GM21526 (cell line): ENCODE results near the gene RCC2.

Source experiments
- ATAC-seq: cut with Tn5 transposase; IDR thresholded peaks from one replicate; pipeline ENCODE4 v1.9.1; 2021; ENCODE audit warnings: moderate library complexity; ENCODE audit not compliant: unreplicated experiment, low FRiP score

Gene RCC2

DNA sequence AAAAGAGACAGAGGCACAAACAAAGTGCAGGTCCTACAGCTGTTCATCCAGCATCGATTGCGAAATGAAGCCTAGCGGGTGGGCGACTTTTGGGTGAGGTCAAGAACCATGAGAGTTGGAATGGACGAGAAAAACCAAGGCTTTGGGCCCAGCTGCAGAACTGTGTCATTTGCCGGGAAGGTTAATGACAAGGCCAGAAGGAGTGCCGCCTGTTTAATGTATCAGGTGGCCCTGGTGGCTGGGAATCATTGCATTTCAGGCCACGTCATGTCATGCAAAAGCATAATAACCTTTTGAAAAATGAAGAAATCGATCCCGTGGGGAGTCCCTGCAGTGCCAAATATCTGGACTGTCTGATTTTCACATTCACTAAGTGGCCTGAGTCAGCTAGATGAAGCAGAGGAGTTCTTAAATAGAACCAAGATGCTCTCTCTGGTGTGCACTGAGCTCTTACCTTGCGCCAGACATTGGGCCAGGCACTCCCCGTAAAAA, 8.1 kb upstream of the RCC2 start:
- ATAC-seq, result no peak

DNA sequence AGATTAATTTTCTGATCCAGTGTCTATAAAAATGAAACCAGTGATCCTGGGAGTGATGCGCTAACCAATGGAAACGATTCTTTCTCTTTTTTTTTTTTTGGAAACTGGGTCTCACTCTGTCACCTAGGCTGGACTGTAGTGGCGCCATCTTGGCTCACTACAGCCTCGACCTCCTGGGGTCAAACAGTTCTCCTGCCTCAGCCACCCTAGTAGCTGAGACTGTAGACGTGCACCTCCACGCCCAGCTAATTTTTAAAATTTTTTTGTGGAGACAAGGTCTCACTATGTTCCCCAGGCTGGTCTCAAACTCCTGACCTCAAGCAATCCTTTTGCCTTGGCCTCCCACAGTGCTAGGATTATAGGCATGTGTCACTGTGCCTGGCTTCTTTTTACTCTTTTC, 3.4 kb upstream of the RCC2 start:
- ATAC-seq, result no peak

DNA sequence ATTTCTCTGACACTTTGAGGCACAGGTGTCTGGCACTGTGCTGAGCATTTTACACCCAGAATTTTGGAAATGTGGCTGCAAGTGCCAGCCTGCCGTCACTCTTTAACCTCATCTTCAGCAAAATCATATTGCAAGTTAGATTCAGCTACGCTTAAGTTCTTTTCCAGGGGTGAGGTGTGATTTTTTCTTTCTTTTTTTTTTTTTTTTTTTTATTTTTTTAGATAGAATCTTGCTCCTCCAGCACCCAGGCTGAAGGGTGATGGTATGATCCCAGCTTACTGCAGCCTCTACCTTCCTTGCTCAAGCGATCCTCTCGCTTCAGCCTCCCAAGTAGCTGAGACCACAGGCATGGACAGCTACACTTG, 2.5 kb upstream of the RCC2 start:
- ATAC-seq, result no peak

DNA sequence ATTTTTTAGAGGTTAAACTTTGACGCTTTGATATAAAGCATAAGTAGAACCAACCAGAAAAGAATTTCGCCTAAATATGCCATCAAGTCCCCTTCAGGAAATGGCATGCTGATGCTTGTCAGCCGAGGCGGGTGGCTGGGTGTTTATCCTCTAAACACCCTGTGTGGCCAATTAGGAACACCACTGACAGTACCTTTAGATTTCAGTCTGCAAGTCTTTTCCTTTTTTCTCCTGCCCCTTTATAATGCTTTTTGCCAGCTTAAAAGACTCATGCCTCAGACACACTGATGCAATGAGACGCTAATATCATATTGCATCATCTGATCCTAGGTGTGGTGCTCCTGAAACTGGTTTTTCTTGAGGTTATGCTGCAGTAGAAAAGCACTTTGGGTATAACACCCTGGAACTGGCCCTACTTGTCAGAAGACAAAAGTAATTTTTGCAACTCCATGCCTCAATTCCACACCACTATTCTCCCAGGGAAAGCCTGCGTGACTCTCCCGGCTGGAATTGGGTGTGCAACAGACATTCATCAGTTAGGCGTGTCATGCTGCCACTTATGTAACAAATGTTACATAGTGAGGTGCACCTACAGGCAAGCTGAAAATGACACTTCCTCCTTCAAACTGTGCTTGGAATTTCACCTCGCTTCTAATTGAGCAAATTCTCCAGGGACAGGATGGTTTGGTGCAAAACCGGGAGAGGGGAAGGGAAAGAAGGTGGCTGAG, 2.0 kb upstream of the RCC2 start:
- ATAC-seq, result no peak

DNA sequence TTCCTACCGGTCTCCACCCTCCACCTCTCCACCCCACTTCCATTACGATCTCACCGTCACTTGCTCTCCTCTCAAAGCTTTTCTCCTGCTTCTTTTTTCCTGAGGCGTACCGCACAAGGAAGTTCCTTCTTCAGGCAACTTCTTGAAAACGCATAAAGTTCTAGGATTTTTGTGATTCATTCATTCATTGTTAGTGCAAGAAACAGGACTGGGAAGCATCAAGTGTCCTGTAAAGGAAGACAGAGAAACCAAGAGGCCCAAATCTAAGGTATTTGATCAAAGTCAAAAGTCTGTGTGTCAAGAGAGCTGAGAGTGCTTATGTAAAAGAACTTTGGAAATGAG, 1.3 kb upstream of the RCC2 start:
- ATAC-seq, result no peak

DNA sequence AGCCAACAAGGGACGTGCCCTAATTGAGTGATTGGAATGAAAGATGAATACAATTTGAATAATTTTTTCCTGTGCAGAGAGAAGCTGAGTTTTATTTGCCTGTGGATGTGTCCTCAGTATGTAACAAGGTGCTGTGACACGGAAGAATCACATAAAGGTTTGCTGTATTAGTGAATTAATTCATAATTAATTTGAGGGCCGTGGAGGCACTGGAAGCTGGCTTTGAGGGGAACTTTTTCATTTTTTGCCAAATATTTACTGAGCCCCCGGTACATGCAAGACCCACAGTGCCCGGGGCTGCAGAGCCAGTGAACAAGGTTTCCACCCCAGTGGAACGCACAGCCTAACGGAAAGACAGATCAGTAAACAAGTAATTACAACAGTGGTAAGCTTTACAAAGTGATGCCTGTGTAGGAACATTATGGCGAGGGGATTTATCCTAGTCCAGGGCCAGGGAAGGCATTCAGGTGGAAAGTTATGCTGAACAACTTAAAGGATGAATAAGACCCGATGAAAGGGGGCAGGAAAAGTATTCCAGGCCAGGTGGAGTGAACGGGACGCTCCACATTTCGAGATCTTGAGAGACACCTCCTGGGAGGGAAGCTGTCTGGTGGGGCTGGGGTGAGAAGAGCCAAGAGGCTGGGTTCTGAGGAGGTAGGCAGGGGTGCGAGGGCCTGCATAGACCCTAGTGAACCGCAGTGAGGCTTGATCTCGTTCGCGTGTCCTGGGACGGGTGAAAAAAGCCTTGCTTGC, 773 bp upstream of the RCC2 start:
- no peak for ATAC-seq

DNA sequence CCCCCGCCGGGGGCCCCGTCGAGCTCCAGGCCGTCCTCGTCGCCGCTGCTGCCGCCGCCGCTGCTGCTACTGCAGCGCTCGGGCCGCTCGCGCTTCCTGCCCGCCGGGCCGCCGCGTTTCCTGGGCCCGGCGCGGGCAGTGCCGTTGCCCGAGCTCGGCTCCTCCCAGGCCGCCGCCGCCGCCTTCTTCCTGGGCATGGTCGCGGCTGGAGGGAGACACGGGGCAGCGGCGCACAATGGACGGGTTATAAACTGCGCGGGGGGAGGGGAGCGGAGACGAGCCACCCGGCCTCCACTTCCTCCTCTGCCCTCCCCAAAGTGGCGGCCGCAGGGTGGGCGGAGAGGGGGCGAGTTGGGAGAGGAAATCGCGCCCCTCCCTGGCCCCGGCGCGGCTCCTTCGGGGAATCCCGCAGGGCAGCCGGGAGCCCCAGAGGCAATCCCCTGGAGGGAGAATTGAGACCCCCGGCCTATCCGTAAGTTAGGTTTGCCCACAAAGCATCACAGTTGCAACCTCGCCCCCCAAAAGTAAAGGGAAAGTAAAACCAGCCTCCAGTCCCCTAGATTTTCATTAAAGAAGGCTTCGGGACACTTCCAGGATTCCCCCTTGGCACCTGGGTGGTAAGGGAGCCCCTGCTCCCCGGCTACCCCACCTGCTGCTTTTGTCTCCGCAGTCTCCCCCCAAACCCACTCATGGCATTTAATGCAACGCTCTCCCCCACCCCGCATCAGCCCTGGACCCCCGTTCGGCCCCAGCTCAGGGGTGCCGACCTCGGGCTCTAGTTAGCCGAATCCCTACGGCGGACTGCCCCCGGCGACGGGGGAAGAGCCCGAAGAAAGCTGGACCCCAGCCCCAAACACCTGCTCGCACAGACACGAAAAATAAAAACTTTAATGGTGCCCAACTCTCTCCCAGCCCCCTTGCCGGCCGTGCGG, 893 bp downstream of the RCC2 start:
- ATAC-seq, result no peak

DNA sequence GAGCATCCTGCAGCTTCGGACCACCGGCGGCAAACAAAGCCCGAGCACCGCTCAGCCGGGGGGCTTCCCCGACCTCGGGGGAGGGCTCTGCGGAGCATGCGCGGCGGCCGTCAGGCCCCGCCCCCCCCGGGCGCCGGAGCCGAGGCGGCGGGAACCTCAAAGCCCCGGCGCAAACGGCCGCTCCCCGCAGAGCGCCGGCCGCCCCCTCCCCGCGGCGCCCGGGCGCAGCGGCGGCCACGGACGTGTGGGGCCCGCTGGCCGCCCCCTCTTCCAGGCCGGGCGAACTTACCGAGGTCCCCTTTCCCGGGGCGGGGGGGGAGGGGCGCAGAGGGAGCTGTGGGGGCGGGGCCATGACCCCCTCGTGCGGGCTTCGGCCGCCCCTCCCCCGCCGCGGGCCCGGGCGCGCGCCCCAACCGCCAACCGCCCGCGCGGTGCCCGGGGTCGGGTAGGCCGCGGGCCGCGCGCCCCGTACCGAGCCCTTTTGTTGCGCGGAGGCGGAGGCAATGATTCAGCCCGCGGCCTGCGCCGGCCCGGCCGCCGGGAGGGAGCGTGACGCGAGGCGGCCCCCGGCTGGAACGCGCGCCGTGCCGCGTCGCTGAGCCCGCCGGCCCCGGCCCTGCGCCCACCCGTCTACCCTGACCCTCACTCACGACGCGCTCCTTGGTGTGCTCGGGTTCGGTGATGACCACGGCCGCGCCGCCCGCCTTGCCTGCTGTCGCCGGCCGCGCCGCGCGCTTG, 1.7 kb downstream of the RCC2 start:
- ATAC-seq, result no peak

DNA sequence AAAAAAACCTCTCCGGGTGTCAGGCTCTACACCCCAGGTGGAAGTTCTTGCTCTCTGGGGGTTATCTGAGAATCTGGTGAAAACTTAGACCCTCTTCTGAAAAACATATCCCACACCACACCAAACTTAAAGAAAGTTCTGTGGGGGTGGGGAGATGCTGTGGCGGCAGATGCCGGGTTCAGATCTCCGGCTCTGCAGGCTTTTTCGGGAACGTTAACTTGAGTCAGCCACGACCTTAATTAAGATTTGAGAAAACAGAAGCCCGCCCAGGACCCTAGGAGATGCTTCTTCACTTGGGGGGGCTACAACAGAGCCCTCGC, 2.3 kb downstream of the RCC2 start:
- ATAC-seq, result no peak

DNA sequence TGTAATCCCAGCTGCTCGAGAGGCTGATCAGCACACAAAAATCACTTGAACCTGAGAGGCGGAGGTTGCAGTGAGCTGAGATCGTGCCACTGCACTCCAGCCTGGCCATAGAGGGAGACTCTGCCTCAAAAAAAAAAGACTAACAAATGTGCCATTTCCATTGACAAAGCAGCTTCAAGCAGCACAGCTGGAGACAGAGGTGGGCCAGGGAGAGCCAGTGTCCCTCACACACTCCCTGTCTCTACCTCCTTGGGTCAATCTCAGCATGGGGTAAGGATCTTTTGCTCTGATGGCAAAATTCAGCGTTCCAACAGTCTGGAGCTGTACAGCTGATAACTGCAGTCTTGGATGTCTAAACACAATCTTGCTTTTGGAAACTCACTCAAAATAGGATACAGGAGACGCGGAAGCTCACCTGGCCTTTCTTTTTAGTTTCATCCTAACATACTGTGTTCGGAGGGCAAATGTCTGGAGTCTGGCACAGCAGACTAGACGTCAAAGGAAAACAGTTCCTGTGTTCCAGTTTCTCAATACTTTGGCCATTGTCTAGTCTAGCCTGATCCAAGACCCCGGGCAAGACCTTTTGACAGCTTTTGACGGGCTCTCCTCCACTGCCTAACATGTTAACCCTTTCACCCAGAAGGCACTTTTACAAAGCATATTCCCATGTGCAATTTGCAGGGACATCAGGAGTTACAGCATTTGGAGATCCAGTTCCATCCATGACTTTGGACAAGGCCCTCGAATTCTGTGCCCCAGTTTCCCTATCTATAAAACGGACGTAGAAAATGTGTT, 2.9 kb downstream of the RCC2 start:
- ATAC-seq, result no peak

DNA sequence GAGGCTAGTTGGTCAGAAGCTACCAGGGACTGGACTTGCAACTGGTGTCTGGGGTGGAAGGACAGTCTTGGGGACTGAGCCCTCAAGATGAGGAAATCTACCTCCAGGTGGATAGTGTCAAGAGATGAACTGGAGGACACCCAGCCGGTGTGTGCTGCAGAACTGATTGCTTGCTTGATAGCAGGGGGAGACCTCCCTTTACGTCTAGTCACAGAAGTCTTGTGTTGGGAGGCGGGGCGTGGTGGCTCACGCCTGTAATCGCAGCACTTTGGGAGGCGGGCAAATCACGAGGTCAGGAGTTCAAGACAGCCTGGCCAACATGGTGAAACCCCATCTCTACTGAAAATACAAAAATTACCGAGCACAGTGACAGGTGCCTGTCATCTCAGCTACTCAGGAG, 4.9 kb downstream of the RCC2 start:
- no peak for ATAC-seq

DNA sequence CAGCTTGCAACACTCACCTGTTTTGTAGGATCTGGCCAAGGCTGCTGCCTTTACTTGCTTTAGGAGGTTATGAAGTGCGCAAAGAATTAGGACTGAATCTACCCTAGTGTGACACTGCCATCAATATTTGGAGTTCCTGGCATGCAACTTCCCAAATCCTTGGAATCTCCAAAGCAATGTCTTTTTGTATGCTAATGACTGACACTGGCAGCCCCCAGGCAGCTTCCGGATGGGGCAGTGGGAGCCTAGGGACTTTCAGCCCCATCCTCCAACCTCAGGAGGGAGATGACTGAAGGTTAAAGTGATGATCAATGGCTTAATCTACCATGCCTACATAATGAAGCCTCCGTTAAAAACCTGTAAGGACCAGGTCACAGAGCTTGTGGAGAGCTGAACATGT, 5.5 kb downstream of the RCC2 start:
- ATAC-seq, result no peak

DNA sequence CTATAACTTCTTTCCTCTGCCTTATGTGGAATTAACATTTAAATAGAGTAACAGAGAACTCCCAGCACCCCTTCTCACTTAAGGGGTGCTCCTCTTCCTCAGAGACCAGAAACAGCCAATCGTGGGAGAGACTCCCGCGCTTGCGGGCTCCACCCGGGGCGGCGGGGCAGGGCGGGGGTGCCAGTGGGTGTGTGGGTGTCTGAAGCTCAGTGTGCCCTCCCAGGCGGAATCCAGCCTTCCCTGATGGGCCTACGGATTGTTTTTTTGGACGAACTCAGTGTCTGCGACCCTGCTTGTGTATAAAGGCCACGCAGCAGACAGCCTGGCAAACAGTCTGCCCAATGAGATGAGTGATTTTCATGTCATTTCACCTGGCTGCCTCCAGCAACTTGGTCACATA, 6.2 kb downstream of the RCC2 start:
- no peak for ATAC-seq

DNA sequence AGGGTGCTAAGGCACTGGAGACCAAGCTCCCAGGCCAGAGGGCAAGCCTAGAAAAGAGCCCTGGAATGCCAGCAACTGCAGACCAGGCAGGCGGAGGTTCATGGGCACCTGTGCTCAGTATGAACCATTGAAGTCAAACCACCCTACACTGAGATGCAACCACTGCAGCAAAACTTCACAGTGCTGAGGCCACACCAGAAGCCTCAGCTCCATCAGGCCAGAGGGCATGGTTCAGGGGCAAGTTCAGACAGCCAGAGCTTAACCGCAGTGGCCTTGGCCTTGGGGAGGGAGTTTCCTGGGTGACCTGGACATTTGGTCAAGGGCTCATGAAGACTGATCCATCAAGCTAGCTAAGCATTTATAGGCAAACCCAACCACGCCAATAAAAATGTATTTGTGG, 7.1 kb downstream of the RCC2 start:
- no peak for ATAC-seq

DNA sequence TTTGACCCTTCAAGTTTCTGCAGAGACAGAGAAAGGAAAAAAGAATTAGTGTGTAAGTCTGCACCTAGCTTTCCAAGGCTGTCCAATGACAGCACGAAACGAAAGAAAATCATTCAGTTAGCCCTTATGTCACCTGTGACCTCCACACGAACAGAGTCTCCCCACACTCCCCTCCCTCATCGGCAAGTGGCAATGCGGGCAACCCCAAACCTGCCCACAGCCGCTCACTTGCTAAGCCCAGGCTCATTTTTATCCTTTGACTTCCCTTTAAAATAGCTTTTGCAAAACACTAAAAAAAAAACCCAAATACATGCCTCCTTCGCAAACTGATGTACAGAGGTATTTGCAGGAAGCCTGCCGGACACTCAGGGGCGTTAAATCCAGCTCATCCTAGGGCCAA, 10.3 kb downstream of the RCC2 start:
- ATAC-seq, result no peak

DNA sequence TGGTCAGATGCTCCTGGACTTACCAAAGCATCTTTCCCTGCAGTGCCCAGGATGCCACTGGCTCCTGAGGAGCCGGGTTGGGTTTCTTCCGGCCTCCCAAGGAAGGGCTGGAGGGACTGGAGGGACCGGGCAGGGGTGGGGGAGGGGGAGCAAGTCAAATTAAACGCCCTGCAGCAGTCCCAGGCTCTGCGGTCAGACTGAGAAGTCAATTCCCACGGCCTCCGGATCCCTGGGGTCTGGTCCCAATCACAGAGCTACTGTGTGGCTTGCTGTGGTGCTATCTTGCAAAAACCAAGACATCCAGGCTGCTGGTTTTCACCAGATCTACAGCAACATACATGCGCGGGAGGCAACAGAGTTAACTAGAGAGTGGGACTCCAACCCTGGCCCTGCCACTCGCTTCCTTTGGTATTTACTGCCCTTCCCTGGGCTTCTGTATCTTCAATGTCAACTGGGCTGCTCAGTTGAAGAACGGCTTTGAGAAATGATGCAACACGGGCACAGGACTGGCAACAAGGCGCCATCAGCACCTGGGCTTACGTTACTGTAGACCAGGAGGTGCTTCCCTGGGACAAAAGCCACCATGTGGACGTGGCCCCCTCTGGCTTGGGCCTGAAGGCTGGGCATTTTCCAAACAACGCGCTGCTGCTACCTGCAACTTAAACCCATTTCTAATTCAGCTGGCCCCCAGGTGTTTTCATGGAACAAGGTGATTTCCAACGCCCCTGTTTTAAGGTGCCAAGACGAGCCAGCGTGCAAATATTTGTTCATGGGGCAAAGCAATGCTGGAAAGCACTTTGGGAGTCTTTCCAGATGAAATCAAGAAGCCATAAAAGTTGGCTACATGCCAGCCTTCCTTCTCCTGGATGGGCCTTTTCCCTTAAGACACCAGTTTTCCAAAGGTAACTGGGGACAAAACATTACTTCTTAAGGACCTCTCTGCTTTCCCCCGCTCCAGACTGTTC, 11.5 kb downstream of the RCC2 start:
- ATAC-seq, result no peak

DNA sequence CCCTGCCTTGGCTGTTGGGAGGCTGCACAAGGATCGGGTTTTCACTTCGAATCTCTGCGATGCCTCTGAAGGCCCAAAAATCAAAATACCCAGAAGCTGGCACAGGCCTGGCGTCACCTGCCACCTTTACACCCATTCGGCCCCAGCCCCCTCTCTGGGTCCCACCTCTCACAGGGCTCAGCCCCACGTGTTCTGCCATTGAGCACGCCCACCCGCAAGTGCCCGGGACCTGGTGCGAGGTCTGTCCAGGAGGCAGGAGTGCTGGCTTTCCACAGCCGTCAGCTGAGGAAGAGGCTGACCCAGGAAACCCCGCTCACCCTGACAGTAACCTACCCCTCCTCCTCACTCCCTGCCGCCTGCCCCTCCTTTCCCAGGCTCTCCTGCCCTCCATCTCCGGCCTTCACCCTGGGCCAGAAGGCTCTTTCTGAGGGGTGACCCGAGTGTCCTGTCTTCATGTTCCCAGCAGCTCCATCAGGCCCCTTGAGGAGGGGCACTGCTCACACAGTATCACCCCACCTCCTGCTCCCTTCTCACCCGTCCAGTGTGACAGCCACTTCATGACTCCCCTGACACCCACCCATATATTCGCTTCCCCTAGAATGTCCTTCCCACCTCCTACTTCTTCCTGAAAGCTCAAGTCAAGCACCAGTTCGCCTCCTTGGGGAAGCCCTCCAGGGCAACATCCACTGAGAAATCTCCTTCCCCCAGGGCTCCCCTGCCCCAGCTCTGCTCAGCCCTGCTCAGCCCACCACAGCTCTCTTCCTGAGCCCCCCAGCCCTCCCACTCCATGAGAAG, 13.5 kb downstream of the RCC2 start:
- no peak for ATAC-seq

DNA sequence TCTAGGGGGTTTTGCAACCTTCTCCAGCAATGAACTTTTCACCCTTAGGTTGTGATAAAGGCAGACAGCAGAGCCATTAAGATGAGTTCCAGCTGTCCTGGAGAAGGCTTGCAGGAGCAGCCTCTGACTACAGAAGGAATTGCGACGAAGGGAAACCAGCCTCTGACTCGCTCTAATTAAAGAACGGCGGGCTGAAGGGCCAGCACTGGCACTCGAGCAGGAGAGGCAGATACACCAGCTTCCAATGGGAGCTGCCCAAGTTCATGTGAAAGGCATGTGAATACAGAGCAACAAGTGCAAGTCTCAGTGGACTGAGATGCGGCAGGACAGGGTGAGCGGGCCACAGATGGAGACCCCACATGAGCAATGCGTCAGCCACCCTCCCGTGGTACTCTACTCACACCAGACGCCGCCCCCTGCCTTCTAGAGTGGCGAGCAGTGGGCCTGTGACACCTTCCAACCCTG, 15.7 kb downstream of the RCC2 start:
- ATAC-seq, result no peak
